Activated CD4-positive, alpha-beta T cell treated with anti-CD3 and anti-CD28 coated beads for 36 hours (primary cell): ENCODE results near the gene FBP2. TPM values are rescaled to one million over a fixed set of nuclear protein-coding genes. Genes with fewer than 3 reads are reported as not detected.
A peak's percentile ranks its signal among the peaks of the same experiment; 100 is the strongest.
"Not testable (repeated sequence)": the region's sequence is repeated elsewhere in the genome, so short reads cannot be mapped to it uniquely, and the experiment has no call there.

Experiments used
- ATAC-seq: fragments of 200-7000 bp; cut with Tn5 transposase; one replicate; pipeline ENCODE4 v1.10.0; 2021; ENCODE audit warnings: mild to moderate bottlenecking, moderate library complexity
- CTCF ChIA-PET: fragments of 350-600 bp; sonication (Branson Sonifier 250); formaldehyde crosslinking; loops from one replicate; lab custom pipeline; 2021; ENCODE audit warnings: antibody characterized with exemption; lab: Charles Lee
- POLR2A ChIA-PET: fragments of 350-600 bp; sonication (Branson Sonifier 250); formaldehyde crosslinking; loops from one replicate; lab custom pipeline; 2021; ENCODE audit warnings: antibody characterized with exemption, inconsistent platforms; lab: Charles Lee
- DNase-seq: peaks from one replicate; pipeline ENCODE4 v3.0.0-alpha.2; 2020
- H3K27ac Mint-ChIP-seq: one replicate; pipeline ENCODE4 v1.8.0; 2021; ENCODE audit warnings: mixed read lengths
- H3K27me3 Mint-ChIP-seq: one replicate; pipeline ENCODE4 v1.8.0; 2021; ENCODE audit warnings: mixed read lengths
- H3K36me3 Mint-ChIP-seq: one replicate; pipeline ENCODE4 v1.8.0; 2021; ENCODE audit warnings: low read depth, mixed read lengths
- H3K4me1 Mint-ChIP-seq: one replicate; pipeline ENCODE4 v1.8.0; 2021; ENCODE audit warnings: mixed read lengths
- H3K4me3 Mint-ChIP-seq: one replicate; pipeline ENCODE4 v1.8.0; 2021; ENCODE audit warnings: mild to moderate bottlenecking, moderate library complexity, mixed read lengths
- H3K9me3 Mint-ChIP-seq: one replicate; pipeline ENCODE4 v1.8.0; 2021; ENCODE audit warnings: low read depth, mixed read lengths
- intact Hi-C, 2 experiments: fragments of 100-400 bp; cut with DNase I in 1 of 2; cut with micrococcal nuclease in 1 of 2; formaldehyde crosslinking; loops; one replicate each; pipeline versions ENCODE4 v1.14.2 to v1.15.1; 2022 to 2024; cut with DNase I, micrococcal nuclease
- total RNA-seq, 2 experiments: library from RNA; stranded (reverse); gene quantifications; one replicate each; pipeline ENCODE4 v1.2.3, GENCODE V29; 2021

The FBP2 gene
- total RNA-seq, 2 experiments from 2014 or later = not detected

DNA sequence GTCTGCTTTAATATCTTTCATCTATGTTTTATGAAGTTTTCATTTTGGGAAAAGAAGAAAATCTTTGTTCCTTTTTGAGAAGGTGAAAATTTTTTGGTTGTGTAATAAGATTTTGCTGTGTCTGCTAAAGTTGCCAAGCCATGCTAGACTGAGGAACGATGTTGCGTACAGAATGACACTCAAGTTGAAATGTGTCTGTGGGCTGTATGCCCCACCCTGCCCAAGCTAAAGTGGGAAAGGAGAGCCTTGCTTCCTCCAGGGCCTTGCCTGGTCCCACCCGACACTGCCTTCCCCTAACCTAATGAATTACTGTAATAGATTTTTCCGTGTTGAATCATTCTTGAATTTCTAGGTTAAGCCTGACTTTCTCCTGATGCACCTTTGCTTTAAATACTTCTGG is 36.2 kb downstream of the FBP2 start:
- CTCF ChIA-PET = no interaction called here
- Mint-ChIP-seq H3K4me1 (no peaks in the 10 kb centered on the region), H3K27me3 (peaks cover 2% of the 10 kb centered on the region), H3K36me3 (no peaks in the 10 kb centered on the region), H3K4me3 (no peak overlapping the region), H3K9me3 (no peaks in the 10 kb centered on the region), H3K27ac (no peak overlapping the region)
- DNase-seq (no peak), ATAC-seq (no peak)
- POLR2A ChIA-PET = no interaction called here
- intact Hi-C loops = no loop called here

GRCh38 chr9:94554439-94555331 is 38.9 kb downstream of the FBP2 start, which contains the start of gene PCAT7:
PCAT7 (plus strand) TSS chr9:94555083.
- no peak within 1 kb of the TSS for H3K4me3 Mint-ChIP-seq
- no peaks in the 10 kb centered on the region for H3K36me3 Mint-ChIP-seq
- no peak within 1 kb of the TSS for H3K27ac Mint-ChIP-seq
- peak; percentile 65 for ATAC-seq
- peaks cover 10% of the 10 kb centered on the region for H3K27me3 Mint-ChIP-seq
- no peaks in the 10 kb centered on the region for H3K9me3 Mint-ChIP-seq
- CTCF ChIA-PET = interaction anchor here (0.7 to 1.0 kb wide), 2 partner anchors 31 to 43 kb away, joined by 3 read pairs; no protein-coding TSS in a partner anchor
- POLR2A ChIA-PET = no interaction called here
- intact Hi-C loops = loop anchor here (1.0 kb wide), 1 partner anchor 49 kb away; no protein-coding TSS in a partner anchor
- no peaks in the 10 kb centered on the region for H3K4me1 Mint-ChIP-seq
- DNase-seq = peak; percentile 54

GRCh38 chr9:94554078-94554438 is 39.6 kb downstream of the FBP2 start:
- ChIA-PET POLR2A (no interaction called here), CTCF (interaction anchor here (1.0 kb wide), 1 partner anchor 43 kb away, joined by 3 read pairs; no protein-coding TSS in a partner anchor)
- Mint-ChIP-seq H3K4me1 (no peaks in the 10 kb centered on the region), H3K27ac (no peak overlapping the region), H3K27me3 (peaks cover 13% of the 10 kb centered on the region), H3K36me3 (no peaks in the 10 kb centered on the region), H3K4me3 (no peak overlapping the region), H3K9me3 (no peaks in the 10 kb centered on the region)
- intact Hi-C loops = loop anchor here (1.0 kb wide), 1 partner anchor 49 kb away; no protein-coding TSS in a partner anchor
- no peak for ATAC-seq
- no peak for DNase-seq

DNA sequence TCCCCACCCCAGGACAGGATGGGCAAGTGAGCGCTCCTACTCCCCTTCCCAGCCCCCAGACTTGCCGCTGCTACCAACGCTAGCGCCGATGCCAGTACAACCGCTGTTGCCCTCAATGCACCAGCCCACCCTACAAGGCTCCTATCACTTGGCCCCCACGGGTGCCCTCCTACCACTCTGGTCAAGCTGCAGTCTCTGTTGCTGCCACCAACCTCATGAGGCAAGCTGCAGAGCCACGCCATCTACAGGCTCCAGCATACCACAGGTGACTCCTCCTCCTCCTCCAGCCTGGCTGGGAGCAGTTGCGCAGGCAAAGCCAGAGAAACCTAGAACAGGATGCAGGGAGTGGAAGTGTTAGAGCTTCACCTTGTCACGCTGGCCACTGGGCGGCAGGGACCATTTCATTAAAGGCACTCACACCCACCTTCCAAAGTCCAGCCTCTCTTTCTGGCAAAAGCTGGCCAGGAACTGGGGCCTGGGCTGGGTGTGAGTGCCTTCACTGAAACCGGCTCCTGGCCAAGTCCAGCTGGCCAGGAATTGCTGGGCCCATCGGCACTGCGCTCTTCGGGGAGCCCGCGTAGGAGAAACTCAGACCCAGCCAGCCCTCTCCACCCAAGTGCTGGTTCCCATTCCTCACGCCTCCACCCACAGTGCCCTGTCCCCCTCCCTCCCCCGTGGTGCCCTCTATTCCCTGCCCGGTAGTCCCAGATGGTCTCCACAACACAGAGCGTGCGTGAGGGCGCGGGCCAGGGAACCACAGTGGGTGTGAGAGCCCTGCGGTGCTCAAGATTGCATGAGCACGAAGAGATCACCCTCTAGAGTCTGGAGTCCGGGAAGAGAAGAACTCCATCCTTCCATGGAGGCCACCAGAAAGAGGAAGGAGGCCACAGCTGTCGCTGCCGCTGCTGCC is 40.3 kb downstream of the FBP2 start:
- DNase-seq = no peak
- Mint-ChIP-seq H3K36me3 (no peaks in the 10 kb centered on the region), H3K9me3 (no peaks in the 10 kb centered on the region), H3K27me3 (peaks cover 17% of the 10 kb centered on the region), H3K4me3 (no peak overlapping the region), H3K4me1 (no peaks in the 10 kb centered on the region), H3K27ac (no peak overlapping the region)
- no peak for ATAC-seq
- ChIA-PET CTCF (interaction anchor here (1.0 kb wide), 1 partner anchor 44 kb away, joined by 3 read pairs; no protein-coding TSS in a partner anchor), POLR2A (no interaction called here)
- intact Hi-C loops = no loop called here

DNA sequence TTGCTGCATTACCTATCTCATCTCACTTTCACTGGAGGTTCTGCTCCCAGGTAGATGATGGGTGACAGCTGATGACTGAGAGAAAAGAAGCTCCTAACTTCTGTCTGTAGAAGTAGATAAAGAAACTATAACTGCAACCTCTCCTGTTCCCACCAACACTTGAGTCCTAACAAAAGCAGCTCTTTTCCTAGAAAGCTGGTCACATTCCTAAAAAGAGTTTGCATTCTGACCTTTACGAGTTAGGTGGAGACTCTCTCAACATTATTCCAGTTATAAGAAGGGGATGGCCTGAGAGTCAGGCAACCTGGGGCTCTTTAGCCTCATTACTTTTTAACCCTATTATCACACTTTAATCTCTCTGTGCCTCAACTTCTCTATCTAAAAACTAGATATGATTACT is 47.7 kb downstream of the FBP2 start:
- Mint-ChIP-seq H3K27me3 (peaks cover 21% of the 10 kb centered on the region), H3K4me1 (no peaks in the 10 kb centered on the region), H3K4me3 (no peak overlapping the region), H3K27ac (no peak overlapping the region), H3K9me3 (no peaks in the 10 kb centered on the region), H3K36me3 (no peaks in the 10 kb centered on the region)
- no peak for DNase-seq
- ChIA-PET POLR2A (no interaction called here), CTCF (interaction anchor here (0.6 kb wide), 1 partner anchor 89 kb away, joined by 3 read pairs; no protein-coding TSS in a partner anchor)
- intact Hi-C loops = no loop called here
- ATAC-seq = no peak

DNA sequence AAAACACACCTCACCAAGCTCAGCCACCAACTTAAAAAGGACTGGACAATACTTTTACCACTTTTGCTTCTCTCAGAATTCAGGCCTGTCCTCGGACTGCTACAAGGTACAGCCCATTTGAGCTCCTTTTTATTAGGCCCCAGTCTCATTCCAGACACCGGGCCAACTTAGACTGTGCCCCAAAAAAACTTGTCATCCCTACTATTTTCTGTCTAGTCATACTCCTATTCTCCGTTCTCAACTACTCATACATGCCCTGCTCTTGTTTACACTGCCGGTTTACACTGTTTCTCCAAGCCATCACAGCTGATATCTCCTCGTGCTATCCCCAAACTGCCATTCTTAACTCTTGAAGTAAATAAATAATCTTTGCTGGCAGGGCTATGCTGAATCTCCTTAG is 49.3 kb downstream of the FBP2 start:
- H3K4me1 Mint-ChIP-seq, H3K4me3 Mint-ChIP-seq, ATAC-seq, intact Hi-C loops, POLR2A ChIA-PET, CTCF ChIA-PET, H3K36me3 Mint-ChIP-seq, DNase-seq, H3K27ac Mint-ChIP-seq, H3K9me3 Mint-ChIP-seq: not testable (repeated sequence)
- H3K27me3 Mint-ChIP-seq = peaks cover 14% of the 10 kb centered on the region

- no peak overlapping the region for H3K27ac Mint-ChIP-seq
Observed at GRCh38 chr9:94538908-94539307, 54.7 kb downstream of the FBP2 start.

DNA sequence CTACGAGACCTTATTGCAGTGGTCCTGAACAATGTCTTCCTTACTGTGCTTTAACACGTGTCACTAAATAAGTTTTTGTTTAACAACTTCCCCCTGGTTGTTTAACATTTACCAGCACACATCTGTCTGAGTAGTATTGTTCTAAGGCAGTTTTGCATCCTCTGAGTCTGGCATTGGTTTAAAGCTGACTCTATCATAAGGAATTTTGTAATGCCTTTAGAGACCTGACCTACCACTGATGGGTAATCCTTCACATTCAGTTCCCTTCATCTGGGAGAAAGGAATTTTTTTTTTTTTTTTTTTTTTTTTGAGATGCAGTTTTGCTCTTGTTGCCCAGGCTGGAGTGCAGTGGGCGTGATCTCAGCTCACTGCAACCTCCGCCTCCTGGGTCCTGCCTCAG is 58.7 kb downstream of the FBP2 start:
- Mint-ChIP-seq H3K36me3 (no peaks in the 10 kb centered on the region), H3K27me3 (peaks cover 16% of the 10 kb centered on the region), H3K4me1 (no peaks in the 10 kb centered on the region), H3K9me3 (no peaks in the 10 kb centered on the region), H3K4me3 (no peak overlapping the region), H3K27ac (no peak overlapping the region)
- POLR2A ChIA-PET = no interaction called here
- intact Hi-C loops = no loop called here
- ATAC-seq = no peak
- CTCF ChIA-PET = no interaction called here
- no peak for DNase-seq

More at GRCh38 chr9:94538908-94539307, 54.7 kb downstream of the FBP2 start:
- intact Hi-C loops = no loop called here
- no peaks in the 10 kb centered on the region for H3K4me1 Mint-ChIP-seq
- no peaks in the 10 kb centered on the region for H3K36me3 Mint-ChIP-seq
- ATAC-seq = no peak
- no peaks in the 10 kb centered on the region for H3K9me3 Mint-ChIP-seq
- ChIA-PET POLR2A (no interaction called here), CTCF (interaction anchor here (0.6 to 0.7 kb wide), 2 partner anchors 885 to 1708 kb away, joined by 3 read pairs; no protein-coding TSS in a partner anchor)
- peaks cover 7% of the 10 kb centered on the region for H3K27me3 Mint-ChIP-seq
- no peak for DNase-seq
- no peak overlapping the region for H3K4me3 Mint-ChIP-seq

- ChIA-PET CTCF (no interaction called here), POLR2A (no interaction called here)
- DNase-seq (no peak), ATAC-seq (no peak)
- no peaks in the 10 kb centered on the region for H3K36me3 Mint-ChIP-seq
- intact Hi-C loops = no loop called here
- no peaks in the 10 kb centered on the region for H3K4me1 Mint-ChIP-seq
- no peak overlapping the region for H3K27ac Mint-ChIP-seq
- peaks cover 16% of the 10 kb centered on the region for H3K27me3 Mint-ChIP-seq
- H3K4me3 Mint-ChIP-seq = no peak overlapping the region
- no peaks in the 10 kb centered on the region for H3K9me3 Mint-ChIP-seq
Observed at GRCh38 chr9:94533601-94534000, 60.0 kb downstream of the FBP2 start.

GRCh38 chr9:94533155-94533554 is 60.5 kb downstream of the FBP2 start:
- Mint-ChIP-seq H3K36me3 (no peaks in the 10 kb centered on the region), H3K4me1 (no peaks in the 10 kb centered on the region), H3K4me3 (no peak overlapping the region), H3K9me3 (no peaks in the 10 kb centered on the region), H3K27ac (no peak overlapping the region), H3K27me3 (peaks cover 16% of the 10 kb centered on the region)
- intact Hi-C loops = no loop called here
- CTCF ChIA-PET = no interaction called here
- DNase-seq (no peak), ATAC-seq (no peak)
- POLR2A ChIA-PET = no interaction called here

DNA sequence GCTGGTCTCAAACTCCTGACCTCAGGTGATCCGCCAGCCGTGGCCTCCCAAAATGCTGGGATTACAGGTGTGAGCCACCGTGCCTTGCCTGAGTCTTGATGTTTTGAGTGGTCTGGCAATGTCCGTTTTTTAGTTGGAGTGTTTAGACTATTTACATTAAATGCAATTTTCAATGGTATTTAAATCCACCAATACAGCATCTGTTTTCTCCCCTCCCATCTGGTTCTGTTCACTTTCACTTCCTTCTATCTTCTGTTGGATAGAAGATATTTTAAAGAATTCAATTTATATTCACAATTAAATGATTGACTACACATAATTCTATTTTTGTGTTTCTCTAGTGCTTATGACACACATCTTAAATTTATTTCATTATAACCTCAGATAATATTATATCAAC is 64.7 kb downstream of the FBP2 start:
- POLR2A ChIA-PET = no interaction called here

More for the DNA sequence above, 64.7 kb downstream of the FBP2 start:
- H3K27ac Mint-ChIP-seq = no peak overlapping the region
- no peaks in the 10 kb centered on the region for H3K4me1 Mint-ChIP-seq
- H3K4me3 Mint-ChIP-seq = no peak overlapping the region
- ATAC-seq (no peak), DNase-seq (no peak)
- CTCF ChIA-PET = no interaction called here
- intact Hi-C loops = no loop called here
- H3K36me3 Mint-ChIP-seq = no peaks in the 10 kb centered on the region
- no peaks in the 10 kb centered on the region for H3K9me3 Mint-ChIP-seq
- H3K27me3 Mint-ChIP-seq = peaks cover 11% of the 10 kb centered on the region
